Measurements from ENCODE around the gene FNBP1.

DNA sequence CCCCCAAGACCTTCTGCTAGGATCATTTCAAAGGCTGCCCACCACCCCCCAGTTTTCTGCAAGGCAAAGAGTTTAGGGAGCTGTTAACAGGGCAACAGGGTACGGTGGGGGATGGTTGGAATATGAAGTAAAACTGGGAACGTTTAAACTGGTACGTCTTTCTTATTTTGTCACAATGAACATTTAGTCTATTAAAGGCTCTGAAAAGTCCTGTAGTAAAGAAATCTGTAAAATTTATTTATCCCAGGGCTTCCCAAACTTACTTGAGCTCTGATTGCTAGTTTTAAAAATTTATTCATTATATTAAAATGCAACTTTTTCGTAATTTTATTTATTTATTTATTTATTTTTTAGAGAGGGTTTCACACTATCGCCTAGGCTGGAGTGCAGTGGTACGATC, 145.7 kb downstream of the FNBP1 start:
- TF ChIP-seq CTCF (CRISPR knock-in tag; IDR thresholded peaks at IDR 0.05) (no peak), KLF13 (CRISPR knock-in tag; IDR thresholded peaks at IDR 0.05) (no peak), FOXO4 (CRISPR knock-in tag; conservative IDR thresholded peaks at IDR 0.05) (no peak), GZF1 (CRISPR knock-in tag; IDR thresholded peaks at IDR 0.05) (no peak), HDAC2 (CRISPR knock-in tag; IDR thresholded peaks at IDR 0.05) (no peak), ZNF431 (CRISPR knock-in tag; IDR thresholded peaks at IDR 0.05; ENCODE audit: borderline replicate concordance, low read depth) (no peak), ZNF75D (CRISPR knock-in tag; IDR thresholded peaks at IDR 0.05; ENCODE audit: borderline replicate concordance) (no peak)
- TF ChIP-seq, protein P1, sequence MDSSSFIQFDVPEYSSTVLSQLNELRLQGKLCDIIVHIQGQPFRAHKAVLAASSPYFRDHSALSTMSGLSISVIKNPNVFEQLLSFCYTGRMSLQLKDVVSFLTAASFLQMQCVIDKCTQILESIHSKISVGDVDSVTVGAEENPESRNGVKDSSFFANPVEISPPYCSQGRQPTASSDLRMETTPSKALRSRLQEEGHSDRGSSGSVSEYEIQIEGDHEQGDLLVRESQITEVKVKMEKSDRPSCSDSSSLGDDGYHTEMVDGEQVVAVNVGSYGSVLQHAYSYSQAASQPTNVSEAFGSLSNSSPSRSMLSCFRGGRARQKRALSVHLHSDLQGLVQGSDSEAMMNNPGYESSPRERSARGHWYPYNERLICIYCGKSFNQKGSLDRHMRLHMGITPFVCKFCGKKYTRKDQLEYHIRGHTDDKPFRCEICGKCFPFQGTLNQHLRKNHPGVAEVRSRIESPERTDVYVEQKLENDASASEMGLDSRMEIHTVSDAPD (CRISPR knock-in tag; IDR thresholded peaks at IDR 0.05), result no peak
- TF ChIP-seq, protein P2, sequence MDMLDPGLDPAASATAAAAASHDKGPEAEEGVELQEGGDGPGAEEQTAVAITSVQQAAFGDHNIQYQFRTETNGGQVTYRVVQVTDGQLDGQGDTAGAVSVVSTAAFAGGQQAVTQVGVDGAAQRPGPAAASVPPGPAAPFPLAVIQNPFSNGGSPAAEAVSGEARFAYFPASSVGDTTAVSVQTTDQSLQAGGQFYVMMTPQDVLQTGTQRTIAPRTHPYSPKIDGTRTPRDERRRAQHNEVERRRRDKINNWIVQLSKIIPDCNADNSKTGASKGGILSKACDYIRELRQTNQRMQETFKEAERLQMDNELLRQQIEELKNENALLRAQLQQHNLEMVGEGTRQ (IDR thresholded peaks at IDR 0.05; ENCODE audit: low read depth, low read length), result no peak
- TF ChIP-seq, protein P2 (CRISPR knock-in tag; IDR thresholded peaks at IDR 0.05; ENCODE audit: borderline replicate concordance), result no peak
